Ascending aorta (tissue), 2 donors: Measurements from ENCODE around the gene HIKESHI. TPM values are rescaled to one million over a fixed set of nuclear protein-coding genes. Genes with fewer than 3 reads are reported as not detected.

Experiments
- DNase-seq, 2 donors: peaks; one replicate each; pipeline ENCODE4 v3.0.0-alpha.2; 2019; ENCODE audit warnings: low spot score in 2 of 2
- H3K27ac ChIP-seq, 2 donors: fragments of 200-600 bp; sonication (generic); one replicate each; pipeline ENCODE4 v1.5.1; 2016 to 2017; ENCODE audit warnings: mild to moderate bottlenecking in 1 of 2
- H3K27me3 ChIP-seq: fragments of 200-600 bp; sonication (generic); one replicate; pipeline ENCODE4 v1.5.1; 2017
- H3K36me3 ChIP-seq, 2 donors: fragments of 200-600 bp; sonication (generic); one replicate each; pipeline ENCODE4 v1.5.1; 2016
- H3K4me1 ChIP-seq, 2 donors: fragments of 200-600 bp; sonication (generic); one replicate each; pipeline ENCODE4 v1.5.1; 2016 to 2017; ENCODE audit warnings: mild to moderate bottlenecking in 1 of 2
- H3K4me3 ChIP-seq, 2 donors: fragments of 200-600 bp; sonication (generic); one replicate each; pipeline ENCODE4 v1.5.1; 2016 to 2017; ENCODE audit warnings: mild to moderate bottlenecking in 1 of 2
- H3K9me3 ChIP-seq, 2 donors: fragments of 200-600 bp; sonication (generic); one replicate each; pipeline ENCODE4 v1.5.1; 2016
- CTCF ChIP-seq, 3 experiments: fragments of 200-600 bp in 2 of 3; fragments of 450-650 bp in 1 of 3; sonication (generic) in 2 of 3; IDR thresholded peaks; one replicate each; pipeline ENCODE4 v1.5.1; 2016 to 2019; ENCODE audit warnings: antibody characterized with exemption in 3 of 3, mild to moderate bottlenecking in 1 of 3, moderate library complexity in 1 of 3
- intact Hi-C: fragments of 100-400 bp; cut with DNase I; formaldehyde crosslinking; loops from one replicate; pipeline ENCODE4 v1.15.1; 2023
- total RNA-seq: library from RNA; depleted of rRNA; stranded (reverse); fragments of >200 nt; gene quantifications from one replicate; pipeline ENCODE4 v1.1.0, GENCODE V29; 2016

The HIKESHI gene
- total RNA-seq, 1 donor from 2014 or later: 28.9 TPM

GRCh38 chr11:86358720-86359119, 56.7 kb downstream of the HIKESHI start:
- no peak for TF ChIP-seq CTCF (IDR thresholded peaks at IDR 0.05)
- H3K4me3 ChIP-seq: no peak overlapping the region
- H3K36me3 ChIP-seq: no peaks in the 10 kb centered on the region
- H3K4me1 ChIP-seq: no peaks in the 10 kb centered on the region
- DNase-seq: no peak
- no peak overlapping the region for H3K27ac ChIP-seq
- H3K9me3 ChIP-seq: no peaks in the 10 kb centered on the region
- intact Hi-C loops: no loop called here
- no peaks in the 10 kb centered on the region for H3K27me3 ChIP-seq

- no peak for DNase-seq
- Histone ChIP-seq H3K27ac (no peak overlapping the region), H3K4me1 (no peaks in the 10 kb centered on the region), H3K4me3 (no peak overlapping the region), H3K27me3 (no peaks in the 10 kb centered on the region), H3K9me3 (no peaks in the 10 kb centered on the region), H3K36me3 (no peaks in the 10 kb centered on the region)
- peak in 1 of 3 experiments; percentile 16 for TF ChIP-seq CTCF (IDR thresholded peaks at IDR 0.05)
- intact Hi-C loops: no loop called here
Measured at GRCh38 chr11:86360775-86361395, 58.8 kb downstream of the HIKESHI start.

- DNase-seq: no peak
- H3K4me1 ChIP-seq: no peaks in the 10 kb centered on the region
- H3K27ac ChIP-seq: no peak overlapping the region
- intact Hi-C loops: no loop called here
- TF ChIP-seq CTCF (IDR thresholded peaks at IDR 0.05): no peak
- no peaks in the 10 kb centered on the region for H3K36me3 ChIP-seq
- no peaks in the 10 kb centered on the region for H3K9me3 ChIP-seq
- no peaks in the 10 kb centered on the region for H3K27me3 ChIP-seq
- no peak overlapping the region for H3K4me3 ChIP-seq
Measured at GRCh38 chr11:86363424-86363823, 61.4 kb downstream of the HIKESHI start.

DNA sequence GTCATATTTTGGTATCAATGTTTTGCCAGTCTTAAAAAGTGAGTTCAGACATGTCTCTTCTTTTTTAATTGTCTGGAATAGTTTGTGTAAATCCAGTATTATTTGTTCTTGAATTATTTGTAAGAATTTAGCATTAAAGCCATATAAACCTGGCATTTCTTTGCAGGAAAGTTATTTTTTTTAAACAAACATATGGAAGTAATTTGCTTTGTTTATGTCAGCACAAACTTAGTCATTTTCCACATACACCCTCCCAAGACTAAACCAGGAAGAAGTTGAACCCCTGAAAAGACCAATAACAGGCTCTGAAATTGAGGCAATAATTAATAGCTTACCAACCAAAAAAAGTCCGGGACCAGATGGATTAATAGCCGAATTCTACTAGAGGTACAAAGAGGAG, 63.5 kb downstream of the HIKESHI start:
- Histone ChIP-seq H3K9me3 (no peaks in the 10 kb centered on the region), H3K4me3 (no peak overlapping the region), H3K27ac (no peak overlapping the region), H3K27me3 (no peaks in the 10 kb centered on the region), H3K4me1 (no peaks in the 10 kb centered on the region), H3K36me3 (no peaks in the 10 kb centered on the region)
- intact Hi-C loops: no loop called here
- DNase-seq: no peak
- TF ChIP-seq CTCF (IDR thresholded peaks at IDR 0.05): no peak

DNA sequence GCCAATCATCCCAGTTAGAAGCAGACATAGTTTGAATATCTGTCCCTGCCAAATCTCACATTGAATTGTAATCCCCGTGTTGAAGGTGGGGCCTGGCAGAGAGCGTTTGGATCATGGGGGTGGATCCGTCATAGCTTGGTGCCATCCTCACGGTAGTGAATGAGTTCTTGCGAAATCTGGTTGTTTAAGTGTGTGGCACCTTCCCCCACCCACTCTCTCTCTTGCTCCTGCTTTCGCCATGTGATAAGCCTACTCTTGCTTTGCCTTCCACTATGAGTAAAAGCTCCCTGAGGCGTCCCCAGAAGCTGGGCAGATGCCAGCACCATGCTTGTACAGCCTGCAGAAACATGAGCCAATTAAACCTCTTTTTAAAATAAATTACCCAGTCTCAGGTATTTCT, 67.6 kb downstream of the HIKESHI start:
- no peaks in the 10 kb centered on the region for H3K9me3 ChIP-seq
- H3K4me3 ChIP-seq: no peak overlapping the region
- H3K27me3 ChIP-seq: no peaks in the 10 kb centered on the region
- no peak overlapping the region for H3K27ac ChIP-seq
- no peaks in the 10 kb centered on the region for H3K4me1 ChIP-seq
- H3K36me3 ChIP-seq: no peaks in the 10 kb centered on the region
- intact Hi-C loops: no loop called here
- no peak for TF ChIP-seq CTCF (IDR thresholded peaks at IDR 0.05)
- no peak for DNase-seq

DNA sequence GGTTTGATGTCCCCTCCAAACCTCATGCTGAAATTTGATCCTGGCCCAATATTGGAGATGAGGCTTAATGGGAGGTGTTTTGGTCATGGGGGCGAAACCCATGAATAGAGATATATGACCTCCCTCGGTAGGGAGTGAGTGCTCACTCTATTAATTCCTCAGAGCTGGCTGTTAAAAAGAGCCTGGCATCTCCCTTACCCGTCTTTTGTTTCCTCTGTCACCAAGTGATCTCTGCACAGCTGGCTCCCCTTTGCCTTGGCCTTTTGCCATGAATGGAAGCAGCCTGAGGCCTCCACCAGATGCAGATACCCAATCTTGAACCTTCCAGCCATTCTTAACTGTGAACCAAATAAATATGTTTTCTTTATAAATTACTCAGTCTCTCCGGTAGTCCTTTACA, 68.1 kb downstream of the HIKESHI start:
- intact Hi-C loops: no loop called here

More for the DNA sequence above, 68.1 kb downstream of the HIKESHI start:
- H3K4me1 ChIP-seq: no peaks in the 10 kb centered on the region
- DNase-seq: no peak
- H3K27me3 ChIP-seq: no peaks in the 10 kb centered on the region
- no peaks in the 10 kb centered on the region for H3K9me3 ChIP-seq
- TF ChIP-seq CTCF (IDR thresholded peaks at IDR 0.05): no peak
- H3K4me3 ChIP-seq: no peak overlapping the region
- H3K36me3 ChIP-seq: no peaks in the 10 kb centered on the region
- no peak overlapping the region for H3K27ac ChIP-seq
